ENCODE results near the gene CAMK2B. TPM values are rescaled to one million over a fixed set of nuclear protein-coding genes. Genes with fewer than 3 reads are reported as not detected.

The CAMK2B gene
- total RNA-seq, 1 donor from 2014 or later = 0.29 TPM

GRCh38 chr7:44259547-44260457, 65.6 kb downstream of the CAMK2B start:
- peak; percentile 50 for DNase-seq (ENCODE audit: extremely low read depth, low read depth, low spot score)

DNA sequence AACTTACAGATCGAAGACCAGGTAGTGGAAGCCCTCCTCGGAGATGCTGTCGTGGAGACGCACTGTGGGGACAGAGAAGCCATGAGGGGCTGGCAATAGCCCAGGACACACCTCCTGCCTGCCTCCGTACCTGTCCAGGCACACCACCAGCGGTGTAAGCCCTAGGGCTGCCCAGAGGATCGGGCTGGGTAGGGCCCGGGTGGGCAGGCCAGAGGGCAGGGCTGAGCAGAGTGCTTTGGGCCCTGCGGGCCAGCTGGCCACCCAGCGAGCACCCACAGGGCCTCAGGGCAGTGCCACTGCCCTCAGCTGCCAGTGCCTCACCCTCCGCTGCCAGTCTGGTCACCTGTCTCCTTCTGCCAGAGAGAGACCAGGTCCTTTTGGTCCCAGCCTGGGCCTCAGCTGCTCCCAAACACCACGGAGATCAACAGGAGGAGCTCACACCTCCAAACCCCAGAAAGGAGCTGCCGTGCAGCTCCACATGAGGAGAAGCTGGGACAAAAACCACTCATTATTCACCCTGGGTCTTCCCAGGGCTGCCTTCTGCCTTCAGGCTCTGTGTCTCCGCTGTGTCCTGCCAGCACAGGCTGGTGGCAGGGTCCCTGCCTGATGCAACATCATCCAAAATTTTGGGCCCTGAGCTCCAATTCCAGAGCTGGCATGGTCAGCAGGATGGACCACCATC, 66.4 kb downstream of the CAMK2B start:
- DNase-seq (ENCODE audit: extremely low read depth, low read depth, low spot score) = no peak

DNA sequence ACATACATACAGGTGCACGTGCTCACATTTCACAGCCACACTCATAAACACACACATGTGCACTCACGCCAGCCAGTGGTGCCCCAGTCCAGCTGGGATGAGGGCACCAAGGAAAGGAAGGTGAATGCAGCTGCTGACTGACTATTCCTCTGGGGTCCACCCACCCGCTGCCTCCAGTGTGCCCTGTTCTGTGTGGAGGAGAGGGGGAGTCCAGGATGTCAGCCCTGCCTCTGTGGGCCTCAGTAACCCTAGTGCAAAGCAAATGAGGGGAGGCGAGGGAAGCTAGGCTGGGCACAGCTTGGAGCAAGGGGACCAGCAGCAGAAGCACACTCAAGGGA, 67.0 kb downstream of the CAMK2B start:
- no peak for DNase-seq (ENCODE audit: extremely low read depth, low read depth, low spot score)

- DNase-seq (ENCODE audit: extremely low read depth, low read depth, low spot score) = peak; percentile 68
These were observed 67.6 kb downstream of the CAMK2B start for GRCh38 chr7:44257618-44258422.

DNA sequence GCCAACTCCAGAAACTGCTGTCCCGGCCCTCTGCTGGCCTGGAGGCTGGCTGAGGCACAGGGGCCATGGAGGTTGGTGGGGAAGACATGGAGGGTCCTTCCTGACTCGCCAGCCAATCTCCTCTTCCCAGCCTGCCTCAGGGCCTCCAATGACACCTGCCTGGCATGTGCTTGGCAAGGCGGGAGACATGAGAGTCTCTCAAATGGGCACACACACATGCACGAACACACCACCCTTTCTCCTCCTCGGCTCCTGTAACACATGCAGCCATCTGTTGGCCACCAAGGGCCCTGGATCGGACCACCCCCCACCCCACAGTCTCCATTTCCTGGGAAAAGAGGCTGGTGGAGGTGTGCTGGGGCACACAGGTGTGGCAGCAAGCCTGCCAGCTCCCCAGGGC, 68.2 kb downstream of the CAMK2B start:
- no peak for DNase-seq (ENCODE audit: extremely low read depth, low read depth, low spot score)

DNA sequence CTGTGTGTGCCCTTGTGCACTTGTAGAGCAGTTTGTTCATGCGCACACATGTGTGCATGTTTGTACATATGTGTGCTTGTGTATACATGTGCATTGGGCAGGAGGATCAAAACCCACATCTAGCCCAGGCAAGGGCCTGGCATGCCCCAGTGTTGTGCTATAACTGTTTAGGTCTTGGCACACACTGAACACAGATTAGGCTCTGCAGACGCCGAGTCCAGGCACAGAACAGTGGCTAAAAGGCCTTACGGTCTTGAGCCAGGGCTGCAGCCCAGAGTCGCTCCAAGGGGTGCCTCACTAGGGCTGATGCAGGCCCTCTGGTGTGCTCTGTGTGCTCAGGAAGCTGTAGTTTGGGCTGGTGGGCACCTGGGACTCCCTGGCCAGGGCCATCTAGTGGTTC, 68.9 kb downstream of the CAMK2B start:
- DNase-seq (ENCODE audit: extremely low read depth, low read depth, low spot score) = no peak

- no peak for DNase-seq (ENCODE audit: extremely low read depth, low read depth, low spot score)
These were observed 73.5 kb downstream of the CAMK2B start for GRCh38 chr7:44251881-44252280.

- DNase-seq (ENCODE audit: extremely low read depth, low read depth, low spot score) = no peak
These were observed 74.1 kb downstream of the CAMK2B start for GRCh38 chr7:44251269-44251668.

DNA sequence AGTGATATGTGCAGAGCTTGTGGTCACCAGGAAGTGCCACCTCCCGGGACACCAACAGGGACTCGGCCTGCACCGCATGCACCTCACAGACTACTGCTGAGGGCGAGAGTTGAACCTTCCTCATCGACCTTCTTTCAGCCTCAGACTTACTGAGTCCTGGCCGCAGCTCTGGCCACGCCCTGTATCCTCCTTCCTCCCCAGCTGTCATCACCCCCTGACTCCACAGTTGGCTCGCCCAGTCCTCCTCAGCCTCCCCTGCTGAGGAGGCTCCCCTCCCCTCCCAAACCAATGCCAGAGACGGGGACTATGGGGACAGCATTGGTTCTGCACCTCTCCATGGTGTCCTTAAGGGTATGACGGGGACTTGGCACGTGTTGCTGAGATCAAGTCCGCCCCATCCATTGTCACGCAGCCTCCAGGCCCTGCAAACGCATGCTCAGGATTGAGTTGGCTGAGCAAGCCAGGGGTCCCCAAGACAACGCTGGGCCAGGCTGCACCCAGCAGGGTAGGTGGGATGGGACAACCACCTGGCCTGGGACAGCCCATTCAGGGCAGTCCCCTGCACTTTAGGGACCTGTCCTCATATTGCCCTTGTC, 75.7 kb downstream of the CAMK2B start:
- DNase-seq (ENCODE audit: extremely low read depth, low read depth, low spot score) = no peak

DNA sequence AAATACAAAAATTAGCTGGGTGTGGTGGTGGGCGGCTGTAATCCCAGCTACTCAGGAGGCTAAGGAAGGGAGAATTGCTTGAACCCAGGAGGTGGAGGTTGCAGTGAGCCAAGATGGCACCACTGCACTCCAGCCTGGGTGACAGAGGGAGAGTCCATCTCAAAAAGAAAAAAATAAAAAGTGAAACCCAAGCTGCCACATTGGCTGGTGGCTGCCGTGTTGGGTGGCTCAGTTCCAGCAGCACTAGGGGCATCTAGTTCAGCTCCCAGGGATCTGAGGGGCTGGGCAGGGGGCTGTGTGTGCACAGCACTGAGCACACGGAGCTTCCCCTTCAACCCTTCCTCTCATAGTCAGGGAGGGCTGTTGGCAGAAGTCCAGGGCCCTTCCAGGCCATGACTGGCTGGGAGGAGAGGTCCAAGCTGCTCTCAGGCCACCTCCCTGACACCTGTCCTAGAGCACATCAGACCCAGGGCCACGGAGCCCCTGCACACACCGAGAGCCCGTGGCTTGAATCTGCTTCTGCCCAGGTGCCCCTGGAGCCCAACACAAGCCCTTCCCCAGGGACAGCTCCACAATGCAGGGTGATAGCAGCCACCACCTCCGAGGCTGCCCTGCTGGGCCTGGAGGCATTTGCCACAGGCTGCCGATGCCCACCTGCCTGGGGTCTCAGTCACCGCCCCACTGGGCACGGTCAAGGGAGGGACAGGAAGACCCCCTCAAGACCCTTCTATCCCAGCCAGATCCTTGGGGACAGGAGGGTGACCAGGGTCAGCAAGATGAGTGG, 77.3 kb downstream of the CAMK2B start:
- DNase-seq (ENCODE audit: extremely low read depth, low read depth, low spot score) = no peak

DNA sequence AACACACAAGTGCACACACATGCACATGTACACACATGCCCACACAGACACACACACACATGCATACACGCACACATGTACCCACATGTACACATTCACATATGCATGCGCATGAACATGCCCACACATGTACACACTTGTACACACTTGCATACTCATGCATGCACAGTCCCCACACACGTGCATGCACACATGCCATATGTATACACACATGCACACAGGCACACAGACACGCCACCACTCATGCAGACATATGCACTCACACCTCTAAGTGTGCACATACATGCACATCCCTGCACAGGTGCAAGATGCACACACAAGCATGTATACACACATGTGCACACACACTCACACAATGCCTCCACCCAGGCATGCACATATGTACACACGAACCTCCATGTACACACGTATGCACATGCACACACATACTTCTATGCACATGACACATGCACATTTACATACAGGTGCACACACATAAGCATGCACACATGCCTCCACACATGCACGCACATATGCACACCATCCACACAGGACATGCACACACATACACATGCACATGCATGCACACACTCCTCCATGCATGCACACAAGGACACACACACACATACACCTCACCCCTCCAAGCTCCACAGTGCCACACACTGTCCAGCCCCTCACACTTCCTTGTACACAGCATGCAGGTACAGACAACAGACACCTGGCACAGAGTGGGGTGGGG, 78.8 kb downstream of the CAMK2B start:
- DNase-seq (ENCODE audit: extremely low read depth, low read depth, low spot score) = no peak

DNA sequence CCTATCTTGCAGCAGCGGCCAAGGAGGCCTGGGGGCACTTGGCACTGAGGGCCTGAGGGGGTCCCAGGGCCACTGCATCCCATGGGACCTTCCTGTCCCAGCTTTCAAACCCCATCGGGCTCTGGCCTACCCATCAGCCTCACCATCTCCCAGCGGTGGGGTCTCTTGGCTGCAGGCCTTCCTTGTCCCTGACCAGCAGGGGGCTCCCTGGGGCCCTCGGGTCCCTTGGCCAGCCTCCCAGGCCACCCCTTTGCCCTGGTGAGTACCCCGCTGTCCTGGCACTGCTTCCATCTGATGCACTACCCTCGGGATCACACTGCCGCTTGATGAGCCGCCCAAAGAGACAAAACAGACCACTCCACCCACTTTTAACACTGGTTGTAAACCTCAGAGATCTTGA, 81.1 kb downstream of the CAMK2B start:
- no peak for DNase-seq (ENCODE audit: extremely low read depth, low read depth, low spot score)

DNA sequence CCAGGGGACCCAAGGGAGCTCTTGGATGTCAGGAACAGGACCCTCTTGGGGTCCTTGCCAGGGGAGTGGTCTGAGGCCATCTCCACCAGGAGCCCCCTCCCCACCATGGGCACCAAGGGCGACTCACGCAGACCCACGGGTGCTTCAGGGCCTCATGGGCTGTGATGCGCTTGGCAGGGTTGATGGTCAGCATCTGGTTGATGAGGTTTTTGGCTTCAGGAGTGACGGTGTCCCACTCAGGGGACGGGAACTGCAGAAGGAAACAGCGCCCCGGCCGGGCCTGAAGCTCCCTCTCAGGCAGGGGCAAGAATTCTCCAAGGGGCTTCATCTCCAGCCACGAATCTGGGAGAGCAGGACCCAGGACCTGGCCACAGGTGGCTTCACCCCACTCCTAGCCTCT, 83.3 kb downstream of the CAMK2B start:
- DNase-seq (ENCODE audit: extremely low read depth, low read depth, low spot score) = no peak

DNA sequence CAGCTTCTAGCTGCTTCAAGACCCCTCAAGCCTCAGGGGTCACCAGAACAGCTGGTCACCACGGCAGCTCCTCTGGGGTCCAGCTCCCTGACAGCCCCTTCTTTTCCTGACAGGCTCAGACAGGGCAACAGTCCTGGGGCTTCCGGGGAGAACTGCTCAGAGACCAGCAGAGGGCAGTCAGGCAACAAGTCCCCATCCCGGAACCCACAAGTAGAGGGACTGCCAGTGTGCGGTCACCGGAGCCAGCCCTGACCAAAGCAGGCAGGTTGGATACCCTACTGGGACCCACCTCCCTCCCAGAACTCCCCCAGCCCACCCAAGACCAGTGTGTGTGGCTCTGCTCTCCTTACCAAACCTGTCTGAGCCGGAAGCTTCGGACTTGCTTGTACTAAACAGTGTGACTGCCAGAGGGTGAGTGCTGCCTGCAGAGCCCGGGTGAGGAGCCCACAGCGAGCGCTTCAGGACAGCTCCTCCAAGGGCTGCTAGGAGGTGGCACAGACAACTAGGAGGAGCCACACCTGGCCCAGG, 84.3 kb downstream of the CAMK2B start:
- peak; percentile 45 for DNase-seq (ENCODE audit: extremely low read depth, low read depth, low spot score)

- DNase-seq (ENCODE audit: extremely low read depth, low read depth, low spot score) = no peak
These were observed 85.0 kb downstream of the CAMK2B start for GRCh38 chr7:44240376-44240775.

DNA sequence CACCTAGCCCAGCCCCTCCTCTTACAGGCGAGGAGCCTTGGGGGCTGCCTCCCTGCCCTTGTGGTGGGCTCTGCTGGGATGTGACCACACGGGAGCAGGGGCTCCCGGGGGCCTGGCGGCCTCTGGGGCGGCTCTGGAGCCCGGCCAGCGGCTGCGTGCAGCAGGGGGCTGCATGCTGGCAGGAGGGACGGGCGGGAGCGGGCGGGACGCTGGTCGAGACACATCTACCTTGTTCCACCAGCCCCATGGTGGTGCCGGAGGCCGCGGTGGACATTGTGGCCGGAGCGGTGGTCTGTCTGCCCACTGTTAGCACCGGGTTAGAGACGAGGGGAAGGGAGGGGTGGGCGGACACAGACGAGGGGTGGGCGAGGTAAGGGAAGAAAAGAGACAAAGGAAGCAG, 86.0 kb downstream of the CAMK2B start:
- no peak for DNase-seq (ENCODE audit: extremely low read depth, low read depth, low spot score)

GRCh38 chr7:44238116-44238695, 87.2 kb downstream of the CAMK2B start:
- no peak for DNase-seq (ENCODE audit: extremely low read depth, low read depth, low spot score)

DNA sequence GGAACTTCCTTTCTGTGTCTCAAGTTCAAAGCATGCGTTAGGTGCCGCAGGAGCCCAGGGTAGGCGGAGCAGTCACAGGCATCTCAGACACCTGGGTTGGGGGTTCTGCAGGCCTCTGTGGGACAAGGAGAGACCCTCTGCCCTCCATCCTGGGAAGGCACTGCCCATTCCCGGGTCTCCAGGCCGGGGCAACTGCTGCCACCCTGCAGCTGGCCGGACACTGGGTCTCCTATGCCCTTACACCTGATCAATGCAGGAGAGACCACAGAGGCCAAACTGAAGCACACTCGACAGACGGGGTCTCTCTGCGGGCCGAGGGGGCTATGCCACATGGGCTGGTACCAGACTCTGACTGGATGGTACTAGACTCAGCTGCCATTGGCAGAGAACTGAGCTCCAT, 87.7 kb downstream of the CAMK2B start:
- DNase-seq (ENCODE audit: extremely low read depth, low read depth, low spot score) = no peak

DNA sequence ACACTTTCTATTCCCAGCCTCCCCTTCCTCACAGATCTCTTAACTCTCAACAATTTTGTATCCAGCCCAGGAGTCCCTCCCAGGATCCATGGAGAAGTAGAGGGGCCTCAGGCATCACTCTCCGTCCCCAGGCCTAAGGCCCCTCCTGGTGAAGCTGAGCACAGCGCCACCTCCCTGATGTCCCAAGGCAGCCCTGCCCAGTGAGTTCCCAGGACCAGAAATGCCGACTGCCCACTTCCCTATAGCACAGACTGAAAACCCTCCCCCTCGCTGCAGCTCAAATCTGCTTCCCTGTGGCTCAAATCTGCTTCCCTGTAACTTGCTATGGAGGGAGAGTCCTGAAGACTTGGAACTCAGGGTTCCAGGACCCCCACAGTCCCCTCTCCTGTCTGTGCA, 89.1 kb downstream of the CAMK2B start:
- no peak for DNase-seq (ENCODE audit: extremely low read depth, low read depth, low spot score)
